HepG2 (cell line): ENCODE data around the gene MED9. TPM values are rescaled to one million over a fixed set of nuclear protein-coding genes. Genes with fewer than 3 reads are reported as not detected.
A peak's percentile ranks its signal among the peaks of the same experiment; 100 is the strongest.

Experiments
- HOXA3 ChIP-seq: sonication (generic); formaldehyde crosslinking; IDR thresholded peaks from 2 replicates; pipeline ENCODE4 v1.5.0; 2020; ENCODE audit warnings: missing genetic modification reagents
- MAF1 ChIP-seq: sonication (generic); formaldehyde crosslinking; IDR thresholded peaks from 2 replicates; pipeline ENCODE4 v1.5.0; 2020; ENCODE audit warnings: missing genetic modification reagents, borderline replicate concordance
- NCOA2 ChIP-seq: sonication (generic); formaldehyde crosslinking; IDR thresholded peaks from 2 replicates; pipeline ENCODE4 v1.8.0; 2022; ENCODE audit warnings: inconsistent platforms
- PAX8 ChIP-seq: sonication (generic); formaldehyde crosslinking; IDR thresholded peaks from 2 replicates; pipeline ENCODE4 v1.8.0; 2022; ENCODE audit warnings: mild to moderate bottlenecking, missing genetic modification reagents, borderline replicate concordance
- POLR2A ChIP-seq, 2 experiments: IDR thresholded peaks; 2 replicates each; pipeline ENCODE4 v1.6.1; 2011; ENCODE audit warnings: low read depth in 2 of 2, low read length in 2 of 2, mild to moderate bottlenecking in 1 of 2, moderate library complexity in 1 of 2; ENCODE audit not compliant: insufficient read depth in 1 of 2
- REXO4 ChIP-seq: sonication (generic); formaldehyde crosslinking; IDR thresholded peaks from 2 replicates; pipeline ENCODE4 v1.8.0; 2022; ENCODE audit warnings: missing genetic modification reagents, mild to moderate bottlenecking, borderline replicate concordance
- SAFB2 ChIP-seq: sonication (generic); formaldehyde crosslinking; IDR thresholded peaks from 2 replicates; pipeline ENCODE4 v1.5.1; 2020; ENCODE audit warnings: missing genetic modification reagents, low read depth, mild to moderate bottlenecking, borderline replicate concordance
- TCF7 ChIP-seq: sonication (generic); IDR thresholded peaks from 2 replicates; pipeline ENCODE4 v1.6.1; 2016; ENCODE audit warnings: antibody characterized with exemption, low read depth
- TGIF2 ChIP-seq: IDR thresholded peaks from 2 replicates; pipeline ENCODE4 v1.6.1; 2016; ENCODE audit warnings: control low read depth, missing compliant biosample characterization
- TMF1 ChIP-seq: sonication (generic); formaldehyde crosslinking; IDR thresholded peaks from 2 replicates; pipeline ENCODE4 v1.8.1; 2022; ENCODE audit warnings: low read depth, missing genetic modification reagents
- TRIM24 ChIP-seq: sonication (generic); formaldehyde crosslinking; IDR thresholded peaks from 2 replicates; pipeline ENCODE4 v1.8.0; 2022; ENCODE audit warnings: mild to moderate bottlenecking, missing genetic modification reagents
- ZNF225 ChIP-seq: sonication (generic); formaldehyde crosslinking; IDR thresholded peaks from 2 replicates; pipeline ENCODE4 v1.4.0; 2020; ENCODE audit warnings: mild to moderate bottlenecking, missing genetic modification reagents
- ZNF563 ChIP-seq: sonication (generic); formaldehyde crosslinking; IDR thresholded peaks from 2 replicates; pipeline ENCODE4 v1.8.0; 2022; ENCODE audit warnings: mild to moderate bottlenecking, moderate library complexity, missing genetic modification reagents
- polyA plus RNA-seq, 8 experiments: library from polyadenylated mRNA; depleted of rRNA in 3 of 8; stranded (reverse) in 7 of 8; unstranded in 1 of 8; fragments of >200 nt; fragmentation: Illumina TruSeq in 4 of 8; extraction: Trizol in 4 of 8; gene quantifications; 2 replicates each; pipeline versions ENCODE4 v1.2.1 to v1.2.3, GENCODE V29; 2011 to 2016; ENCODE audit warnings: low read depth in 4 of 8, missing spikeins in 1 of 8, mixed read lengths in 1 of 8; ENCODE audit not compliant: insufficient read depth in 1 of 8
- total RNA-seq, 5 experiments: library from RNA; depleted of rRNA; stranded (reverse); fragments of >200 nt; fragmentation: Illumina TruSeq; extraction: Trizol; gene quantifications; 2 replicates each; pipeline ENCODE4 v1.2.3, GENCODE V29; 2016; ENCODE audit warnings: low read depth in 1 of 5
- TF ChIP-seq, protein P1 (sequence below): sonication (generic); formaldehyde crosslinking; IDR thresholded peaks from 2 replicates; pipeline ENCODE4 v1.4.0; 2020; ENCODE audit warnings: mild to moderate bottlenecking, missing genetic modification reagents
- TF ChIP-seq, protein P2 (sequence below): IDR thresholded peaks from 2 replicates; pipeline ENCODE4 v1.6.1; 2016; ENCODE audit warnings: missing compliant biosample characterization, missing genetic modification reagents, borderline replicate concordance
- TF ChIP-seq, protein P3 (sequence below): sonication (generic); formaldehyde crosslinking; IDR thresholded peaks from 2 replicates; pipeline ENCODE4 v1.5.1; 2020; ENCODE audit warnings: mild to moderate bottlenecking, missing genetic modification reagents, moderate library complexity
- TF ChIP-seq, protein P4 (sequence below): sonication (generic); formaldehyde crosslinking; IDR thresholded peaks from 2 replicates; pipeline ENCODE4 v1.4.0; 2020; ENCODE audit warnings: missing genetic modification reagents
- TF ChIP-seq, protein P5 (sequence below): sonication (generic); formaldehyde crosslinking; IDR thresholded peaks from 2 replicates; pipeline ENCODE4 v1.5.0; 2020; ENCODE audit warnings: missing genetic modification reagents

The MED9 gene
- total and polyA plus RNA-seq, 2 of the 13 experiments (the other 11 are each of a cell fraction or from before 2014, with no cell fraction given): 11.9 to 15.1 TPM

- TF ChIP-seq SAFB2 (CRISPR knock-in tag) (0 out of 2 replicates have a peak, but pooled peaks have one; percentile 18), POLR2A (IDR thresholded peaks at IDR 0.05; ENCODE audit: insufficient read depth in 1 of 2, low read depth in 2 of 2, low read length in 2 of 2) (peak in 1 of 2 experiments; percentile 52; a peak in 2 of 4 replicates), ZNF563 (CRISPR knock-in tag) (peak; percentile 72; the same call in 1 of the 2 replicates), REXO4 (CRISPR knock-in tag) (no peak), TMF1 (CRISPR knock-in tag) (no peak), NCOA2 (CRISPR knock-in tag) (peak; percentile 61; the same call in 1 of the 2 replicates), MAF1 (CRISPR knock-in tag) (no peak), HOXA3 (CRISPR knock-in tag) (peak; percentile 71; the same call in 1 of the 2 replicates), ZNF225 (CRISPR knock-in tag) (no peak), TGIF2 (CRISPR knock-in tag) (no peak), TRIM24 (CRISPR knock-in tag) (0 out of 2 replicates have a peak, but pooled peaks have one; percentile 36), TCF7 (peak; percentile 54; the same call in 1 of the 2 replicates), PAX8 (CRISPR knock-in tag) (no peak)
- TF ChIP-seq, protein P1, sequence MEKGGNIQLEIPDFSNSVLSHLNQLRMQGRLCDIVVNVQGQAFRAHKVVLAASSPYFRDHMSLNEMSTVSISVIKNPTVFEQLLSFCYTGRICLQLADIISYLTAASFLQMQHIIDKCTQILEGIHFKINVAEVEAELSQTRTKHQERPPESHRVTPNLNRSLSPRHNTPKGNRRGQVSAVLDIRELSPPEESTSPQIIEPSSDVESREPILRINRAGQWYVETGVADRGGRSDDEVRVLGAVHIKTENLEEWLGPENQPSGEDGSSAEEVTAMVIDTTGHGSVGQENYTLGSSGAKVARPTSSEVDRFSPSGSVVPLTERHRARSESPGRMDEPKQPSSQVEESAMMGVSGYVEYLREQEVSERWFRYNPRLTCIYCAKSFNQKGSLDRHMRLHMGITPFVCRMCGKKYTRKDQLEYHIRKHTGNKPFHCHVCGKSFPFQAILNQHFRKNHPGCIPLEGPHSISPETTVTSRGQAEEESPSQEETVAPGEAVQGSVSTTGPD (CRISPR knock-in tag): peak; percentile 80; the same call in 1 of the 2 replicates
- TF ChIP-seq, protein P2, sequence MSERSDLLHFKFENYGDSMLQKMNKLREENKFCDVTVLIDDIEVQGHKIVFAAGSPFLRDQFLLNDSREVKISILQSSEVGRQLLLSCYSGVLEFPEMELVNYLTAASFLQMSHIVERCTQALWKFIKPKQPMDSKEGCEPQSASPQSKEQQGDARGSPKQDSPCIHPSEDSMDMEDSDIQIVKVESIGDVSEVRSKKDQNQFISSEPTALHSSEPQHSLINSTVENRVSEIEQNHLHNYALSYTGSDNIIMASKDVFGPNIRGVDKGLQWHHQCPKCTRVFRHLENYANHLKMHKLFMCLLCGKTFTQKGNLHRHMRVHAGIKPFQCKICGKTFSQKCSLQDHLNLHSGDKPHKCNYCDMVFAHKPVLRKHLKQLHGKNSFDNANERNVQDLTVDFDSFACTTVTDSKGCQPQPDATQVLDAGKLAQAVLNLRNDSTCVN (CRISPR knock-in tag): peak; percentile 41; the same call in 1 of the 2 replicates
- TF ChIP-seq, protein P3, sequence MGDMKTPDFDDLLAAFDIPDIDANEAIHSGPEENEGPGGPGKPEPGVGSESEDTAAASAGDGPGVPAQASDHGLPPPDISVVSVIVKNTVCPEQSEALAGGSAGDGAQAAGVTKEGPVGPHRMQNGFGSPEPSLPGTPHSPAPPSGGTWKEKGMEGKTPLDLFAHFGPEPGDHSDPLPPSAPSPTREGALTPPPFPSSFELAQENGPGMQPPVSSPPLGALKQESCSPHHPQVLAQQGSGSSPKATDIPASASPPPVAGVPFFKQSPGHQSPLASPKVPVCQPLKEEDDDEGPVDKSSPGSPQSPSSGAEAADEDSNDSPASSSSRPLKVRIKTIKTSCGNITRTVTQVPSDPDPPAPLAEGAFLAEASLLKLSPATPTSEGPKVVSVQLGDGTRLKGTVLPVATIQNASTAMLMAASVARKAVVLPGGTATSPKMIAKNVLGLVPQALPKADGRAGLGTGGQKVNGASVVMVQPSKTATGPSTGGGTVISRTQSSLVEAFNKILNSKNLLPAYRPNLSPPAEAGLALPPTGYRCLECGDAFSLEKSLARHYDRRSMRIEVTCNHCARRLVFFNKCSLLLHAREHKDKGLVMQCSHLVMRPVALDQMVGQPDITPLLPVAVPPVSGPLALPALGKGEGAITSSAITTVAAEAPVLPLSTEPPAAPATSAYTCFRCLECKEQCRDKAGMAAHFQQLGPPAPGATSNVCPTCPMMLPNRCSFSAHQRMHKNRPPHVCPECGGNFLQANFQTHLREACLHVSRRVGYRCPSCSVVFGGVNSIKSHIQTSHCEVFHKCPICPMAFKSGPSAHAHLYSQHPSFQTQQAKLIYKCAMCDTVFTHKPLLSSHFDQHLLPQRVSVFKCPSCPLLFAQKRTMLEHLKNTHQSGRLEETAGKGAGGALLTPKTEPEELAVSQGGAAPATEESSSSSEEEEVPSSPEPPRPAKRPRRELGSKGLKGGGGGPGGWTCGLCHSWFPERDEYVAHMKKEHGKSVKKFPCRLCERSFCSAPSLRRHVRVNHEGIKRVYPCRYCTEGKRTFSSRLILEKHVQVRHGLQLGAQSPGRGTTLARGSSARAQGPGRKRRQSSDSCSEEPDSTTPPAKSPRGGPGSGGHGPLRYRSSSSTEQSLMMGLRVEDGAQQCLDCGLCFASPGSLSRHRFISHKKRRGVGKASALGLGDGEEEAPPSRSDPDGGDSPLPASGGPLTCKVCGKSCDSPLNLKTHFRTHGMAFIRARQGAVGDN (CRISPR knock-in tag): peak; percentile 90
- TF ChIP-seq, protein P4, sequence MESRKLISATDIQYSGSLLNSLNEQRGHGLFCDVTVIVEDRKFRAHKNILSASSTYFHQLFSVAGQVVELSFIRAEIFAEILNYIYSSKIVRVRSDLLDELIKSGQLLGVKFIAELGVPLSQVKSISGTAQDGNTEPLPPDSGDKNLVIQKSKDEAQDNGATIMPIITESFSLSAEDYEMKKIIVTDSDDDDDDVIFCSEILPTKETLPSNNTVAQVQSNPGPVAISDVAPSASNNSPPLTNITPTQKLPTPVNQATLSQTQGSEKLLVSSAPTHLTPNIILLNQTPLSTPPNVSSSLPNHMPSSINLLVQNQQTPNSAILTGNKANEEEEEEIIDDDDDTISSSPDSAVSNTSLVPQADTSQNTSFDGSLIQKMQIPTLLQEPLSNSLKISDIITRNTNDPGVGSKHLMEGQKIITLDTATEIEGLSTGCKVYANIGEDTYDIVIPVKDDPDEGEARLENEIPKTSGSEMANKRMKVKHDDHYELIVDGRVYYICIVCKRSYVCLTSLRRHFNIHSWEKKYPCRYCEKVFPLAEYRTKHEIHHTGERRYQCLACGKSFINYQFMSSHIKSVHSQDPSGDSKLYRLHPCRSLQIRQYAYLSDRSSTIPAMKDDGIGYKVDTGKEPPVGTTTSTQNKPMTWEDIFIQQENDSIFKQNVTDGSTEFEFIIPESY (CRISPR knock-in tag): no peak
- TF ChIP-seq, protein P5, sequence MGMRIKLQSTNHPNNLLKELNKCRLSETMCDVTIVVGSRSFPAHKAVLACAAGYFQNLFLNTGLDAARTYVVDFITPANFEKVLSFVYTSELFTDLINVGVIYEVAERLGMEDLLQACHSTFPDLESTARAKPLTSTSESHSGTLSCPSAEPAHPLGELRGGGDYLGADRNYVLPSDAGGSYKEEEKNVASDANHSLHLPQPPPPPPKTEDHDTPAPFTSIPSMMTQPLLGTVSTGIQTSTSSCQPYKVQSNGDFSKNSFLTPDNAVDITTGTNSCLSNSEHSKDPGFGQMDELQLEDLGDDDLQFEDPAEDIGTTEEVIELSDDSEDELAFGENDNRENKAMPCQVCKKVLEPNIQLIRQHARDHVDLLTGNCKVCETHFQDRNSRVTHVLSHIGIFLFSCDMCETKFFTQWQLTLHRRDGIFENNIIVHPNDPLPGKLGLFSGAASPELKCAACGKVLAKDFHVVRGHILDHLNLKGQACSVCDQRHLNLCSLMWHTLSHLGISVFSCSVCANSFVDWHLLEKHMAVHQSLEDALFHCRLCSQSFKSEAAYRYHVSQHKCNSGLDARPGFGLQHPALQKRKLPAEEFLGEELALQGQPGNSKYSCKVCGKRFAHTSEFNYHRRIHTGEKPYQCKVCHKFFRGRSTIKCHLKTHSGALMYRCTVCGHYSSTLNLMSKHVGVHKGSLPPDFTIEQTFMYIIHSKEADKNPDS: 0 out of 2 replicates have a peak, but pooled peaks have one; percentile 14
Measured at GRCh38 chr17:17462048-17462824, 14.6 kb upstream of the MED9 start (continued).
